ENCODE results near the gene ANTXRL. TPM values are rescaled to one million over a fixed set of nuclear protein-coding genes. Genes with fewer than 3 reads are reported as not detected.
"Not testable (repeated sequence)": the region's sequence is repeated elsewhere in the genome, so short reads cannot be mapped to it uniquely, and the experiment has no call there.

Gene ANTXRL
- total and polyA plus RNA-seq, 3 experiments from 2014 or later, result not detected

- CTCF ChIA-PET, result no interaction called here
- H3K9me3 Mint-ChIP-seq, result no peaks in the 10 kb centered on the region
Observed at GRCh38 chr10:46263831-46264268, 22.9 kb upstream of the ANTXRL start.

DNA sequence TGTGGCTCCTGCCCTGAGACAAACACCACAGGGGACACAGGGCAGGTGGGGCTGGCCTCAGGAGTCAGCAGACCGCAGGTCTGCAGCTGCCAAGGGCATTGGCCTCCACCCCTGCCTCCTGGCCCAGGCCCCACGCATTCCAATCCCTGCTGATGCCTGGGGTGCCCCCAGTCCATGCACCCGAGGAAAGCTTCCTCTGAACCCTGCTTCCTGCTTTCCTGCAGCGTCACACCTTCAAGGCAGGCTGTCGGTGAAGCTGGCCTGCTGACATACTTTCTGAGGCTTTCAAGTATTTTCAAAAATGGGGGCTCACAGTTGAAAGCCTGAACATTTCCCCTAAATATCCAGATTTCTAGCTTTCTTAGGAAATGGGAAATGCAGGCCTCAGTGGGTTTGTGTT lies 22.5 kb upstream of the ANTXRL start:
- Mint-ChIP-seq H3K4me1 (peaks cover 31 to 62% (median 32%) of the 10 kb centered on the region in 3 donors), H3K4me3 (no peak overlapping the region), H3K9me3 (no peaks in the 10 kb centered on the region), H3K27me3 (no peaks in the 10 kb centered on the region), H3K27ac (peak overlapping the region in 5 of 8 donors; percentile 21 to 83 (median 38)), H3K36me3 (peaks cover 0 to 39% (median 4%) of the 10 kb centered on the region in 3 donors)
- no peak for DNase-seq
- Histone ChIP-seq H3K4me3 (ENCODE audit: low read length) (no peak overlapping the region), H3K9me3 (ENCODE audit: low read length) (no peaks in the 10 kb centered on the region), H3K27me3 (ENCODE audit: insufficient read depth, low read length, poor library complexity, severe bottlenecking) (no peaks in the 10 kb centered on the region), H3K36me3 (ENCODE audit: insufficient read depth, low read length) (no peaks in the 10 kb centered on the region), H3K4me1 (ENCODE audit: insufficient read depth, low read length) (peaks cover 30% of the 10 kb centered on the region), H3K27ac (ENCODE audit: low read depth, low read length) (no peak overlapping the region)
- CTCF ChIA-PET, result no interaction called here
- POLR2A ChIA-PET, result no interaction called here

More at GRCh38 chr10:46263831-46264268, 22.9 kb upstream of the ANTXRL start:
- Mint-ChIP-seq H3K4me3 (no peak overlapping the region), H3K36me3 (peaks cover 0 to 39% (median 4%) of the 10 kb centered on the region in 3 donors), H3K4me1 (peaks cover 28 to 62% (median 33%) of the 10 kb centered on the region in 3 donors), H3K27ac (peak overlapping the region in 3 of 8 donors; percentile 17 to 83 (median 42)), H3K27me3 (no peaks in the 10 kb centered on the region)
- Histone ChIP-seq H3K36me3 (ENCODE audit: insufficient read depth, low read length) (no peaks in the 10 kb centered on the region), H3K4me1 (ENCODE audit: insufficient read depth, low read length) (peaks cover 29% of the 10 kb centered on the region), H3K4me3 (ENCODE audit: low read length) (no peak overlapping the region), H3K27me3 (ENCODE audit: insufficient read depth, low read length, poor library complexity, severe bottlenecking) (no peaks in the 10 kb centered on the region), H3K9me3 (ENCODE audit: low read length) (no peaks in the 10 kb centered on the region), H3K27ac (ENCODE audit: low read depth, low read length) (no peak overlapping the region)
- no peak for DNase-seq
- POLR2A ChIA-PET, result no interaction called here

- peaks cover 35% of the 10 kb centered on the region for H3K4me1 ChIP-seq (ENCODE audit: insufficient read depth, low read length)
- ChIA-PET POLR2A (no interaction called here), CTCF (no interaction called here)
- H3K36me3 ChIP-seq (ENCODE audit: insufficient read depth, low read length), result no peaks in the 10 kb centered on the region
- H3K27ac ChIP-seq (ENCODE audit: low read depth, low read length), result no peak overlapping the region
- Mint-ChIP-seq H3K4me1 (peaks cover 35 to 62% (median 36%) of the 10 kb centered on the region in 3 donors), H3K4me3 (no peak overlapping the region), H3K9me3 (no peaks in the 10 kb centered on the region), H3K27ac (peak overlapping the region in 7 of 8 donors; percentile 21 to 85 (median 77)), H3K36me3 (peaks cover 0 to 36% (median 4%) of the 10 kb centered on the region in 3 donors), H3K27me3 (no peaks in the 10 kb centered on the region)
- no peak for DNase-seq
- H3K9me3 ChIP-seq (ENCODE audit: low read length), result no peaks in the 10 kb centered on the region
- no peak overlapping the region for H3K4me3 ChIP-seq (ENCODE audit: low read length)
- no peaks in the 10 kb centered on the region for H3K27me3 ChIP-seq (ENCODE audit: insufficient read depth, low read length, poor library complexity, severe bottlenecking)
Observed at GRCh38 chr10:46264737-46265368, 21.9 kb upstream of the ANTXRL start.

DNA sequence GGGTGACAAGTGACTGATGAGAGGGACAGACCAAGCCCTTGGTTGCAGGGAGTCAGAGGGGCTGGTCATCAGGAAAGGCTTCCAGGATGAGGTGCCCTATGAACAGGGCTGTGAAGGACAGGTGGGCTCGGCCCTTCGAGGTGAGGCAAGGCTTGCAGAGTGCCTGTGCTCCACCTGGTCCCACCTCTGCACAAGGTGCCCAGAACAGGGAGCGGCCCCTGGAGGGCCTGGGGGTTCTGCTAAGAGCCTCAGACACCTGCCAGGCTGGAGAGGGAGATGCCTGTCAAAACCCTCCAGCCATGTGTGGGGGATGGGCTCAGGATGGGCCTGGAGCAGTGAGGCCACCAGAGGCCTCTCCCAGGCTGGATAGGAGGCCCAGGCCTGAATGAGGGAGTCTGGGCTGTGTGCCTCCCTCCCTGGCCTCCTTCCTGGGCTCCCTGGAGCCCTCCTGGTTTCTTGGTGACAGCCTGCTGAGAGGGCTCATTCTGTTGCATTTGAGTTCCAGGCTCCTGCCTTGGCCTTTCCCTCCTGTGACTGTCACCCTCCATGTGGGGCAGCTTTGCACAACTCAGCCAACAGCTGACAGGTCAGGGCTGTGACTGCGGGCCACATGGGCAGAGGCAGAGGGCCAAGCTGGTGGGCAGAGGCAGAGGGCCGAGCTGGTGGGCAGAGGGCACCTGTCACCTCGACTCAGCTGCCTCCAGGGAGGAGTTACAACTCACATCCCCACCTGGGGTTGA lies 21.1 kb upstream of the ANTXRL start:
- H3K9me3 Mint-ChIP-seq; H3K27me3 ChIP-seq (ENCODE audit: insufficient read depth, low read length, poor library complexity, severe bottlenecking); CTCF ChIA-PET; H3K27me3 Mint-ChIP-seq; POLR2A ChIA-PET; H3K36me3 ChIP-seq (ENCODE audit: insufficient read depth, low read length); H3K27ac ChIP-seq (ENCODE audit: low read depth, low read length); H3K4me3 ChIP-seq (ENCODE audit: low read length); H3K9me3 ChIP-seq (ENCODE audit: low read length): not testable (repeated sequence)
- peak overlapping the region in 6 of 8 donors; percentile 58 to 86 (median 74) for H3K27ac Mint-ChIP-seq
- H3K4me1 Mint-ChIP-seq, result peaks cover 39 to 65% (median 40%) of the 10 kb centered on the region in 3 donors
- peaks cover 0 to 30% (median 4%) of the 10 kb centered on the region in 3 donors for H3K36me3 Mint-ChIP-seq
- H3K4me3 Mint-ChIP-seq, result peak overlapping the region in 2 of 7 donors; percentile 5 to 8
- peak in 1 of 5 donors; percentile 41 for DNase-seq
- H3K4me1 ChIP-seq (ENCODE audit: insufficient read depth, low read length), result peaks cover 43% of the 10 kb centered on the region

GRCh38 chr10:46266306-46266985 lies 20.4 kb upstream of the ANTXRL start:
- Mint-ChIP-seq H3K36me3 (peaks cover 0 to 27% (median 3%) of the 10 kb centered on the region in 3 donors), H3K4me3 (peak overlapping the region in 3 of 7 donors; percentile 15 to 59 (median 55)), H3K27me3 (no peaks in the 10 kb centered on the region), H3K4me1 (peaks cover 39 to 65% (median 41%) of the 10 kb centered on the region in 3 donors), H3K27ac (peak overlapping the region in 4 of 8 donors; percentile 27 to 85 (median 42)), H3K9me3 (no peaks in the 10 kb centered on the region)
- H3K9me3 ChIP-seq (ENCODE audit: low read length), result no peaks in the 10 kb centered on the region
- no peaks in the 10 kb centered on the region for H3K27me3 ChIP-seq (ENCODE audit: insufficient read depth, low read length, poor library complexity, severe bottlenecking)
- peaks cover 49% of the 10 kb centered on the region for H3K4me1 ChIP-seq (ENCODE audit: insufficient read depth, low read length)
- H3K27ac ChIP-seq (ENCODE audit: low read depth, low read length), result no peak overlapping the region
- ChIA-PET POLR2A (no interaction called here), CTCF (no interaction called here)
- H3K4me3 ChIP-seq (ENCODE audit: low read length), result no peak overlapping the region
- no peak for DNase-seq
- H3K36me3 ChIP-seq (ENCODE audit: insufficient read depth, low read length), result no peaks in the 10 kb centered on the region

DNA sequence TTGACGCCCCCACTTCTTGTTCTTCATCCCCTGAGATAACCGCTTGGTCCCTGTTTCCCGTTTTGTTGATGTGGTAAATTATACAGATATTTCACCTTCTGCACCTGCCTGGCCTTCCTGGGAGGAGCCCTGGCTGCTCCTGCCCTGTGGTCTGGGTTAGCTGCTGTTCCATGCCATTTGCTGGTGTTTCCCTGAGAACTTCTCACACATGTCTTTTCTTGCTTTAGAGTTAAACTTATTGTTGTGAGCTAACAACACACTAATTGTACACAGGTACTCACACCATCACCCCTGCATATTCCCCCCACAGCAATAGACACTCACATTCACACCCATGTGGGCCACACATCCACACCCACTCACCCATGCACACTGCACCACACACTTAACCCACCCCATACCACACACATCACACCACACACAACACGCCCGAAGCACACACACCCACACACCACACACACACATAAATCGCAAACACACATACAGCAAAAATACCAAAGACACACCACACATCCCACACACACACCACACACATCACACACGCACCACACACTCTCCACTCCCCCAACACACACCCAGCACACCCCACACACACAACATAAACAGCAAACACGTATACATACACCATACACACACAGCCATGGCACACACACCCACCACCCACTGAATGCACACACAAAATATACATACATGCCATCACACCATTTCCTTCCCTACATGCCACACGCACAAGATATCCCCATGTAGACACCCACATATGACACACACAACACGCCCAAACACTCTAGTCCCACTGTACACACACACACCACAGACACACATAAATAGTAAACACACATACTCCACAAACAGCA lies 19.4 kb upstream of the ANTXRL start:
- Histone ChIP-seq H3K36me3 (ENCODE audit: insufficient read depth, low read length) (no peaks in the 10 kb centered on the region), H3K4me3 (ENCODE audit: low read length) (peak overlapping the region; percentile 72), H3K27ac (ENCODE audit: low read depth, low read length) (no peak overlapping the region), H3K27me3 (ENCODE audit: insufficient read depth, low read length, poor library complexity, severe bottlenecking) (no peaks in the 10 kb centered on the region), H3K9me3 (ENCODE audit: low read length) (no peaks in the 10 kb centered on the region), H3K4me1 (ENCODE audit: insufficient read depth, low read length) (peaks cover 56% of the 10 kb centered on the region)
- H3K27ac Mint-ChIP-seq, result no peak overlapping the region
- H3K4me3 Mint-ChIP-seq, result no peak overlapping the region
- no peaks in the 10 kb centered on the region for H3K9me3 Mint-ChIP-seq
- peaks cover 39 to 64% (median 43%) of the 10 kb centered on the region in 3 donors for H3K4me1 Mint-ChIP-seq
- H3K27me3 Mint-ChIP-seq, result no peaks in the 10 kb centered on the region
- peaks cover 0 to 18% (median 3%) of the 10 kb centered on the region in 3 donors for H3K36me3 Mint-ChIP-seq
- DNase-seq, result peak in 1 of 5 donors; percentile 40
- ChIA-PET CTCF (no interaction called here), POLR2A (no interaction called here)

GRCh38 chr10:46268076-46268881 lies 18.5 kb upstream of the ANTXRL start:
- H3K27ac Mint-ChIP-seq, result no peak overlapping the region
- no peaks in the 10 kb centered on the region for H3K27me3 ChIP-seq (ENCODE audit: insufficient read depth, low read length, poor library complexity, severe bottlenecking)
- POLR2A ChIA-PET, result interaction anchor here (1.0 to 2.3 kb wide), 3 partner anchors 14 to 162 kb away, joined by 3 to 12 read pairs (median 3); no protein-coding TSS in a partner anchor

More at GRCh38 chr10:46268076-46268881, 18.5 kb upstream of the ANTXRL start:
- Mint-ChIP-seq H3K4me1 (peaks cover 46 to 66% (median 51%) of the 10 kb centered on the region in 3 donors), H3K9me3 (no peaks in the 10 kb centered on the region), H3K27me3 (no peaks in the 10 kb centered on the region), H3K36me3 (peaks cover 0 to 12% (median 3%) of the 10 kb centered on the region in 3 donors), H3K4me3 (no peak overlapping the region)
- no peaks in the 10 kb centered on the region for H3K36me3 ChIP-seq (ENCODE audit: insufficient read depth, low read length)
- peaks cover 65% of the 10 kb centered on the region for H3K4me1 ChIP-seq (ENCODE audit: insufficient read depth, low read length)
- H3K4me3 ChIP-seq (ENCODE audit: low read length), result peak overlapping the region; percentile 72
- H3K9me3 ChIP-seq (ENCODE audit: low read length), result no peaks in the 10 kb centered on the region
- CTCF ChIA-PET, result interaction anchor here (1.0 to 2.0 kb wide), 4 partner anchors 9 to 16 kb away, joined by 3 to 7 read pairs (median 4); no protein-coding TSS in a partner anchor
- peak in 4 of 5 donors; percentile 29 to 81 (median 52) for DNase-seq
- H3K27ac ChIP-seq (ENCODE audit: low read depth, low read length), result peak overlapping the region; percentile 57
